OCI-LY1 (cell line): ENCODE measurements around the gene BMP6.

Source experiments
- H2AFZ ChIP-seq: fragments of 200-600 bp; sonication (generic), shearing (Covaris generic); 2 replicates; pipeline ENCODE4 v1.6.0; 2014; ENCODE audit warnings: antibody characterized with exemption, mild to moderate bottlenecking, low read length
- H3F3A ChIP-seq: fragments of 200-600 bp; sonication (generic), shearing (Covaris generic); 2 replicates; pipeline ENCODE4 v1.6.0; 2014; ENCODE audit warnings: mild to moderate bottlenecking, antibody characterized with exemption, low read length, moderate library complexity; ENCODE audit not compliant: insufficient read depth
- H3K27ac ChIP-seq: fragments of 200-600 bp; sonication (generic); 2 replicates; pipeline ENCODE4 v1.5.1; 2014; ENCODE audit warnings: low read length, mixed run types, mild to moderate bottlenecking, low read depth; ENCODE audit not compliant: poor library complexity, severe bottlenecking
- H3K27me3 ChIP-seq: fragments of 200-600 bp; sonication (generic); 2 replicates; pipeline ENCODE4 v1.6.0; 2014; ENCODE audit warnings: antibody characterized with exemption, mild to moderate bottlenecking, low read length, moderate library complexity; ENCODE audit not compliant: insufficient read depth
- H3K36me3 ChIP-seq: fragments of 200-600 bp; sonication (generic); 2 replicates; pipeline ENCODE4 v1.6.1; 2014; ENCODE audit warnings: mild to moderate bottlenecking, antibody characterized with exemption, low read length, moderate library complexity, mixed read lengths; ENCODE audit not compliant: insufficient read depth
- H3K4me1 ChIP-seq: fragments of 200-600 bp; sonication (generic); 2 replicates; pipeline ENCODE4 v1.5.1; 2014; ENCODE audit warnings: mild to moderate bottlenecking, low read length, moderate library complexity; ENCODE audit not compliant: insufficient read depth, severe bottlenecking
- H3K4me2 ChIP-seq: fragments of 200-600 bp; sonication (generic), shearing (Covaris generic); 2 replicates; pipeline ENCODE4 v1.6.1; 2014; ENCODE audit warnings: low read length
- H3K4me3 ChIP-seq: fragments of 200-600 bp; sonication (generic); 2 replicates; pipeline ENCODE4 v1.5.1; 2014; ENCODE audit warnings: low read length, low read depth, mild to moderate bottlenecking, mixed read lengths; ENCODE audit not compliant: poor library complexity, severe bottlenecking
- H3K79me2 ChIP-seq: fragments of 200-600 bp; shearing (Covaris generic); 2 replicates; pipeline ENCODE4 v1.6.1; 2016; ENCODE audit warnings: mixed run types, low read length, mixed read lengths; ENCODE audit not compliant: insufficient read depth
- H3K9ac ChIP-seq: fragments of 200-600 bp; sonication (generic), shearing (Covaris generic); 2 replicates; pipeline ENCODE4 v1.6.1; 2014; ENCODE audit warnings: mild to moderate bottlenecking, low read length, mixed read lengths
- H3K9me2 ChIP-seq: fragments of 200-600 bp; sonication (generic), shearing (Covaris generic); 2 replicates; pipeline ENCODE4 v1.6.1; 2014; ENCODE audit warnings: low read depth, mild to moderate bottlenecking, low read length, mixed read lengths
- H3K9me3 ChIP-seq: fragments of 200-600 bp; shearing (Covaris generic); 2 replicates; pipeline ENCODE4 v1.6.1; 2014; ENCODE audit warnings: low read length, mixed read lengths
- H4K20me1 ChIP-seq: fragments of 200-600 bp; sonication (generic), shearing (Covaris generic); 2 replicates; pipeline ENCODE4 v1.6.0; 2016; ENCODE audit warnings: mild to moderate bottlenecking, low read length; ENCODE audit not compliant: insufficient read depth
- EZH2 ChIP-seq: fragments of 200-600 bp; sonication (generic), shearing (Covaris generic); IDR thresholded peaks from 2 replicates; pipeline ENCODE4 v1.8.0; 2017; ENCODE audit warnings: borderline replicate concordance, mixed run types, mild to moderate bottlenecking, antibody characterized with exemption, low read length, moderate library complexity, mixed read lengths
- TF ChIP-seq, protein P1 (sequence below): fragments of 200-600 bp; sonication (generic), shearing (Covaris generic); IDR thresholded peaks from 2 replicates; pipeline ENCODE4 v1.5.1; 2017; ENCODE audit warnings: mild to moderate bottlenecking, antibody characterized with exemption, low read length, moderate library complexity, mixed read lengths

Gene BMP6

DNA sequence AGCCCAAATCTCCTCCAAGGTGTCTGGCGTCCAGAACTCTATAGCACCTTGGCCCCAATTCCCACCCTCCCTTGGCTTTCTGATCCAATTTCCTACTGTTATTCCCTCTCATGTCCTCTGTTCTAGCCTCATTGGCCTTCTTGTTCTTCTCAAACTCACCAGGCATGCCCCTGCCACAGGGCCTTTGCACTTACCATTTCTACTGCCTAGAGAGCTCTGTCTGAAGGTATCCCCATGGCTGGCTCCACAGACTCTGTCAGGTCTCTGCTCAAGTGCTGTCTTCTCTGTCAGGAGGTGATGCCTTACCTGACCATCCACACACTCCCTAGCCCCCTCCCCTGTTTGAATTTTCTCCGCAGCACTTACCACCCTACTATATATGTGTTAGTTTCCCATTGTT lies 5.6 kb upstream of the BMP6 start:
- Histone ChIP-seq H3K9me3 (peaks cover 2% of the 10 kb centered on the region; the same call in 1 of the 2 replicates), H3K4me1 (no peaks in the 10 kb centered on the region), H3K79me2 (no peaks in the 10 kb centered on the region), H4K20me1 (no peaks in the 10 kb centered on the region), H3K36me3 (no peaks in the 10 kb centered on the region), H3F3A (no peaks in the 10 kb centered on the region), H3K9me2 (no peaks in the 10 kb centered on the region), H3K4me3 (no peak overlapping the region), H2AFZ (no peak overlapping the region), H3K4me2 (no peak overlapping the region), H3K27me3 (no peaks in the 10 kb centered on the region), H3K9ac (no peak overlapping the region), H3K27ac (no peak overlapping the region)
- no peak for TF ChIP-seq EZH2
- TF ChIP-seq, protein P1, sequence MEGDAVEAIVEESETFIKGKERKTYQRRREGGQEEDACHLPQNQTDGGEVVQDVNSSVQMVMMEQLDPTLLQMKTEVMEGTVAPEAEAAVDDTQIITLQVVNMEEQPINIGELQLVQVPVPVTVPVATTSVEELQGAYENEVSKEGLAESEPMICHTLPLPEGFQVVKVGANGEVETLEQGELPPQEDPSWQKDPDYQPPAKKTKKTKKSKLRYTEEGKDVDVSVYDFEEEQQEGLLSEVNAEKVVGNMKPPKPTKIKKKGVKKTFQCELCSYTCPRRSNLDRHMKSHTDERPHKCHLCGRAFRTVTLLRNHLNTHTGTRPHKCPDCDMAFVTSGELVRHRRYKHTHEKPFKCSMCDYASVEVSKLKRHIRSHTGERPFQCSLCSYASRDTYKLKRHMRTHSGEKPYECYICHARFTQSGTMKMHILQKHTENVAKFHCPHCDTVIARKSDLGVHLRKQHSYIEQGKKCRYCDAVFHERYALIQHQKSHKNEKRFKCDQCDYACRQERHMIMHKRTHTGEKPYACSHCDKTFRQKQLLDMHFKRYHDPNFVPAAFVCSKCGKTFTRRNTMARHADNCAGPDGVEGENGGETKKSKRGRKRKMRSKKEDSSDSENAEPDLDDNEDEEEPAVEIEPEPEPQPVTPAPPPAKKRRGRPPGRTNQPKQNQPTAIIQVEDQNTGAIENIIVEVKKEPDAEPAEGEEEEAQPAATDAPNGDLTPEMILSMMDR = no peak

GRCh38 chr6:7721649-7722048 lies 4.2 kb upstream of the BMP6 start:
- Histone ChIP-seq H3K9me3 (peaks cover under 1% of the 10 kb centered on the region; the same call in 1 of the 2 replicates), H3K4me1 (peaks cover 7% of the 10 kb centered on the region), H3F3A (no peaks in the 10 kb centered on the region), H3K27me3 (no peaks in the 10 kb centered on the region), H2AFZ (no peak overlapping the region), H3K79me2 (no peaks in the 10 kb centered on the region), H3K9me2 (no peaks in the 10 kb centered on the region), H3K4me2 (no peak overlapping the region), H3K4me3 (no peak overlapping the region), H4K20me1 (no peaks in the 10 kb centered on the region), H3K27ac (no peak overlapping the region), H3K36me3 (no peaks in the 10 kb centered on the region), H3K9ac (no peak overlapping the region)
- TF ChIP-seq, protein P1 = peak; percentile 37; the same call in 1 of the 2 replicates
- TF ChIP-seq EZH2 = no peak

GRCh38 chr6:7723041-7723447 lies 2.9 kb upstream of the BMP6 start:
- H3K36me3 ChIP-seq = no peaks in the 10 kb centered on the region
- no peak overlapping the region for H3K4me2 ChIP-seq
- H3K27me3 ChIP-seq = peaks cover 6% of the 10 kb centered on the region
- no peak overlapping the region for H3K9ac ChIP-seq
- no peaks in the 10 kb centered on the region for H3K79me2 ChIP-seq
- TF ChIP-seq, protein P1 = peak; percentile 62
- no peak for TF ChIP-seq EZH2
- H3K27ac ChIP-seq = no peak overlapping the region
- peaks cover 17% of the 10 kb centered on the region for H3K4me1 ChIP-seq
- H4K20me1 ChIP-seq = no peaks in the 10 kb centered on the region
- H3K9me2 ChIP-seq = no peaks in the 10 kb centered on the region
- H3K4me3 ChIP-seq = no peak overlapping the region
- no peak overlapping the region for H2AFZ ChIP-seq
- H3K9me3 ChIP-seq = no peaks in the 10 kb centered on the region
- no peaks in the 10 kb centered on the region for H3F3A ChIP-seq
